Calu3 (cell line): ENCODE measurements around the gene NUP93. TPM values are rescaled to one million over a fixed set of nuclear protein-coding genes. Genes with fewer than 3 reads are reported as not detected.

Source experiments
- BruUV-seq: library from RNA; stranded (reverse); fragments of 400-500 nt; replicated peaks from 2 replicates; lab custom pipeline; 2021; lab: Mats Ljungman, UMichigan
- CTCF ChIA-PET: fragments of 300-600 bp; sonication (Branson Sonifier 250); formaldehyde crosslinking; loops from one replicate; lab custom pipeline; 2022; ENCODE audit warnings: antibody characterized with exemption; lab: Charles Lee
- DNase-seq: peaks from one replicate; pipeline ENCODE4 v3.0.0; 2022
- H3K27ac Mint-ChIP-seq: one replicate; pipeline ENCODE4 v1.8.0; 2022; ENCODE audit warnings: mixed read lengths; ENCODE audit not compliant: unreplicated experiment
- H3K27me3 Mint-ChIP-seq: one replicate; pipeline ENCODE4 v1.8.0; 2022; ENCODE audit warnings: mixed read lengths; ENCODE audit not compliant: unreplicated experiment
- H3K36me3 Mint-ChIP-seq: one replicate; pipeline ENCODE4 v1.8.0; 2022; ENCODE audit warnings: mild to moderate bottlenecking, moderate library complexity, mixed read lengths; ENCODE audit not compliant: insufficient read depth, unreplicated experiment
- H3K4me1 Mint-ChIP-seq: one replicate; pipeline ENCODE4 v1.8.0; 2022; ENCODE audit warnings: mild to moderate bottlenecking, low read depth, mixed read lengths; ENCODE audit not compliant: unreplicated experiment
- H3K4me3 Mint-ChIP-seq: one replicate; pipeline ENCODE4 v1.8.0; 2022; ENCODE audit warnings: mild to moderate bottlenecking, low read depth, moderate library complexity, mixed read lengths; ENCODE audit not compliant: unreplicated experiment
- H3K9me3 Mint-ChIP-seq: one replicate; pipeline ENCODE4 v1.8.0; 2022; ENCODE audit warnings: low read depth, mixed read lengths; ENCODE audit not compliant: unreplicated experiment
- CTCF ChIP-seq: fragments of 200-600 bp; IDR thresholded peaks from one replicate; pipeline ENCODE4 v1.8.0; 2022; ENCODE audit warnings: antibody characterized with exemption; ENCODE audit not compliant: unreplicated experiment
- intact Hi-C: fragments of 100-400 bp; cut with micrococcal nuclease; formaldehyde crosslinking; loops from one replicate; pipeline ENCODE4 v1.10.0; 2022; ENCODE audit not compliant: unreplicated experiment
- total RNA-seq: library from RNA; stranded (reverse); gene quantifications from 2 replicates; pipeline ENCODE4 v1.2.3, GENCODE V29; 2022

NUP93 gene
- total RNA-seq, 1 experiment from 2014 or later, result 120 TPM

- TF ChIP-seq CTCF, result no peak
- no peak overlapping the region for H3K27ac Mint-ChIP-seq
- H3K36me3 Mint-ChIP-seq, result no peaks in the 10 kb centered on the region
- intact Hi-C loops, result no loop called here
- peaks cover 30% of the 10 kb centered on the region for H3K27me3 Mint-ChIP-seq
- no peak overlapping the region for H3K4me3 Mint-ChIP-seq
- DNase-seq, result no peak
- CTCF ChIA-PET, result no interaction called here
- H3K4me1 Mint-ChIP-seq, result no peaks in the 10 kb centered on the region
- BruUV-seq, result no TSS peak
- H3K9me3 Mint-ChIP-seq, result no peaks in the 10 kb centered on the region
These were observed 149.3 kb downstream of the NUP93 start for GRCh38 chr16:56879276-56879675.

DNA sequence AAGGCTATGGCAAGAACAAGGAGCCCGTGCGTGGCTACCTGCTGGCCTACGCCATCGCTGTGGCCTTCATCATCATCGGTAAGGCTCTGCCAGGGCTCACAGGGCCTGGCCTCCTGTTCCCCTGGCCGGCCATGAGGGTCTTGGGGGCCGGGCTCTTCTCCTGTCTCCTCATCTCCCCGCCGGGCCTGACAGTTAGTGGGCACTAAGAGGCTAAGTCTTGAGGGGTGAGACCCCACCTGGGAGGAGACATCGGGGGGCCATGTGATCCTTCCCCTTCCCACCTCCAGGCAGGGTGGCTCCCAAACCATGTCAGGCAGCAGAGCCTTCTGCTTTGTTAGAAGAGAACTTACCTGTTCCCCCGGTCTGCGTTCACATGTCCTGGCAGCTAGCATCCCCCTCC lies 150.2 kb downstream of the NUP93 start:
- CTCF ChIA-PET, result no interaction called here
- no TSS peak for BruUV-seq
- Mint-ChIP-seq H3K27me3 (peaks cover 30% of the 10 kb centered on the region), H3K27ac (no peak overlapping the region), H3K4me3 (no peak overlapping the region), H3K4me1 (no peaks in the 10 kb centered on the region), H3K9me3 (no peaks in the 10 kb centered on the region), H3K36me3 (no peaks in the 10 kb centered on the region)
- no peak for DNase-seq
- TF ChIP-seq CTCF, result no peak
- intact Hi-C loops, result no loop called here

DNA sequence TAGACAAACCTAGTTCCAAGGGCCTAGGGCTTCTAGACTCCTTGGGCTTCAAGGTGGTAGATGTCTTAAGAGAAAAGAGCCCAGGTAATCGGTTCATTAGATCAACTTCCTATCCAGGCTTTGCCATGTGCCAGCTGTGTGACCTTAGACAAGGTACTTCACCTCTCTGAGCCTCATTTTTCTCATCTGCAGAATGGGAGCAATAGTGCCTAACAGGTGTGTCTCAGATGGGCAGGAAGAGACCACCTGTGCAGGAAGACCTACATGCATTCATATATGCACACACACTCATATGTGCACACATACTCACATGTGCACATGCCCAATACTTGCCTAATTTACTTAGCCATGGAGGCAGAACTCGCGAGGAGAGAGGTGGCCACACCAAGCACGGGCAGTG lies 150.8 kb downstream of the NUP93 start:
- H3K4me3 Mint-ChIP-seq, result no peak overlapping the region
- peaks cover 30% of the 10 kb centered on the region for H3K27me3 Mint-ChIP-seq
- no TSS peak for BruUV-seq
- no peaks in the 10 kb centered on the region for H3K9me3 Mint-ChIP-seq
- no peaks in the 10 kb centered on the region for H3K4me1 Mint-ChIP-seq
- no peak for DNase-seq
- intact Hi-C loops, result no loop called here
- H3K36me3 Mint-ChIP-seq, result no peaks in the 10 kb centered on the region
- TF ChIP-seq CTCF, result no peak
- H3K27ac Mint-ChIP-seq, result no peak overlapping the region
- CTCF ChIA-PET, result no interaction called here

DNA sequence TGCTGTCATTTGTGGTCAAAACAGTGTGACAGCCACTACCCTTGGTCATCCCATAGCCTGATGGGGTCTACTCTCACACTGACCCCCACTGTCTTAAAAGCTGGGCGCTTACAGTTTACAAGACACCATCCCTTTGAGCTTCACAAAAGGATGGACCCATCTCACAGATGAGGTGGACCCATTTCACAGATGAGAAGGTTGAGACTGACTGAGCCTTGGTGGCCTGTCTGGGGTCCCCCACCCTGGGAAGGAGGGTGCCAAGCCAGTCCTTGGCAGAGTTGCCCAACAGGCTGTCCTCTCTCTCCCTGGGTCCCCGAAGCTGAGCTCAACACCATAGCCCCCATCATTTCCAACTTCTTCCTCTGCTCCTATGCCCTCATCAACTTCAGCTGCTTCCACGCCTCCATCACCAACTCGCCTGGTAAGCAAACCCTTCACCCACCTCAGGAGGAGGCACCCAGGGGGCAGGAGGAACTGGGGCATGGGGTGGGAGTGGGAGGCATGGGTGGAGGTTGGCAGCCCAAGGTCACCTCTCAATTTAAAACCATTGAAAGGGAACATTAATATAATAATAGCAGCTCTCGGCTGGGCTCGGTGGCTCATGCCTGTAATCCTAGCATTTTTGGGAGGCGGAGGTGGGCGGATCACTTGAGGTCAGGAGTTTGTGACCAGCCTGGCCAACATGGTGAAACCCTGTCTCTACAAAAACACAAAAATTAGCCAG lies 152.3 kb downstream of the NUP93 start:
- H3K9me3 Mint-ChIP-seq, result no peaks in the 10 kb centered on the region
- H3K4me1 Mint-ChIP-seq, result no peaks in the 10 kb centered on the region
- no peak overlapping the region for H3K27ac Mint-ChIP-seq
- H3K36me3 Mint-ChIP-seq, result no peaks in the 10 kb centered on the region
- BruUV-seq, result no TSS peak
- no peak overlapping the region for H3K4me3 Mint-ChIP-seq
- no peak for DNase-seq
- intact Hi-C loops, result no loop called here
- no peak for TF ChIP-seq CTCF
- H3K27me3 Mint-ChIP-seq, result peaks cover 30% of the 10 kb centered on the region
- CTCF ChIA-PET, result interaction anchor here (0.6 to 1.2 kb wide), 2 partner anchors 36 to 211 kb away, joined by 3 to 7 read pairs; no protein-coding TSS in a partner anchor
